DMS53 treated with DMSO at 0.1 percent for 48 hours (cell line): ENCODE data around the gene GPATCH8.
"Not testable (repeated sequence)": the region's sequence is repeated elsewhere in the genome, so short reads cannot be mapped to it uniquely, and the experiment has no call there.

Experiments used
- DNase-seq: peaks from one replicate; lab custom pipeline; 2025; ENCODE audit not compliant: unreplicated experiment; lab: John Stamatoyannopoulos, UW

GPATCH8 gene

DNA sequence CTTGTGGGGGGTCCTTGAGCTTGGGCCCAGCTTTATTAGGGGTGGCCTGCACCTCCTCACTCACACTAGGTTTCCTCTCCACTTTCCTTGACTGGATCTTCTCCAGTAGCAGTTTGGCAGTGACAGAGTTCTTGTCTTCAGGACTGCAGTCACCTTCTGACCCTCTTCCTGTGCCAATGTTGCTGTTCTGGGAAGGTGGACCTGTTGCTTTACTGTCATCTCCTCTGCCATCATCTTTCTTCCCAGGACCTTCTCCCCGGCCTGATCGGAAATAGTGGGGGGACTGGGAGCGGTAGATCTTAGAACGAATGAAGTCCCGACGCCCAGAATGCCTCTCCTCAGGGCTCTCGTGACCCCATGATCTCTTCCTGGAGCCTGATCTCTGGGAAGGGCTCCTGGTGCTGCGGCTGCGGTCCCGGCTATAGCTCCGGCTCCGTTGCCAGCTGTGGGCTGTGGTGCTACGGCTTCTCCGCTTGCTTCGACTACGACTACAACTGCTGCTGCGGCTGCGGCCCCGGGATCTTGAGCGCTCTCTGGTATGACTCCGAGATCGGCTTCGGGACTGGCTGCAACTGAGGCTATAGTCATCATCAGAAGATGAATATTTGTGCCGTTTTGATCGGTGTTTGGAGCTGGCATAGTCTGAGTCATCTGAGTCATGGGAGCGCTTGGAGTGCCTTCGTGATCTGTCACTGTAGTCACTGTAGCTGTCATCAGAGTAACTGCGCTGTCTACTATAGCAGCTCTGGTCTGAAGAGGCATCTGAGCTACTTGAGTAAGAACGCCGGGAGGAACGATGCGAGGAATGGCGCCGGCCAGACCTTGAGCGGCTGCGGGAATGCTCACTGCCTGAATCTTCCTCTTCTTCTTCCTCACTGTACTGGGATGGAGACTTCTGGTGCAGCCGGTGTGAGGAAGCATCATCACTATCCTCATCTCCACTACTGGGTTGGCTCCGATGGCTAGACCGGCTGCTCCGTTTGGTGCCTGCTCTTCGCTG lies 104.2 kb downstream of the GPATCH8 start:
- no peak for DNase-seq

GRCh38 chr17:44397479-44398440 lies 105.4 kb downstream of the GPATCH8 start:
- DNase-seq: no peak

DNA sequence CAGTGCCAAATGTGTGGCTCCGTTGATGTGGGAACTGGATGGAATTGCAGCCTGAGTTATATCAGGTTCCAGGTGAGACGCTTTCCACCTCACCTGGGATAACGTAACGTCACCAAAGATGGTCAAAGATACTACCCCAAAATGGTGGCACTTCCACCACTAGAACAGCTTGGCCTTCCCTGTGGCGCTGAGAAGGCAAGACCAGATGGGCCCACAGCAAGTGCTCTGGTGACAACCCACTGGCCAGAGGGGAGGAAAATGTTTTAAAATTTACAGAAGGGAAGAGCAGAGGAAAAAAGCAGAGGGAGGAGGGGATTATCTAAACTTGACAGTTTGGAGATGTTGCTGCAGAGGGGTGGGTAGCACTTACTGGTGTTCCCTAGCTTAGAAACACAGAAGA lies 106.3 kb downstream of the GPATCH8 start:
- no peak for DNase-seq

DNA sequence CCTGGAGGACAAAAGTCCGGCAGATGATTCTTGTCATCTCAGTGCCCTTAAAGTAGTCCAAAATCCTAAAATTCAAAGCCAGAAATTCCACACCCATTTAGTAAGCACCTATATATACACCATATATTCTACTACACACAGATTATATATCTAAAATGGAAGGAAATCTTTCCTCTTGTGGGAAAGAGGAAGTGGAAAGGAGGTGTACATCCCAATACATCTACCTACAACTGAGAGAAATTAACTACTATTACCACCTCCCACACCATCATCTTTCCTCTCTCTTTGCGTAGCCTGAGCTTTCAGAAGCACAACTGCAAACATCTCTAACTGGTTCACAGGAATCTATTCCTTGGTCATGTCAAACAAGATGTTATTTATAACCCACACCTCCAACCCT lies 108.4 kb downstream of the GPATCH8 start:
- no peak for DNase-seq

- not testable (repeated sequence) for DNase-seq
Observed at GRCh38 chr17:44394112-44394511, 109.1 kb downstream of the GPATCH8 start.

DNA sequence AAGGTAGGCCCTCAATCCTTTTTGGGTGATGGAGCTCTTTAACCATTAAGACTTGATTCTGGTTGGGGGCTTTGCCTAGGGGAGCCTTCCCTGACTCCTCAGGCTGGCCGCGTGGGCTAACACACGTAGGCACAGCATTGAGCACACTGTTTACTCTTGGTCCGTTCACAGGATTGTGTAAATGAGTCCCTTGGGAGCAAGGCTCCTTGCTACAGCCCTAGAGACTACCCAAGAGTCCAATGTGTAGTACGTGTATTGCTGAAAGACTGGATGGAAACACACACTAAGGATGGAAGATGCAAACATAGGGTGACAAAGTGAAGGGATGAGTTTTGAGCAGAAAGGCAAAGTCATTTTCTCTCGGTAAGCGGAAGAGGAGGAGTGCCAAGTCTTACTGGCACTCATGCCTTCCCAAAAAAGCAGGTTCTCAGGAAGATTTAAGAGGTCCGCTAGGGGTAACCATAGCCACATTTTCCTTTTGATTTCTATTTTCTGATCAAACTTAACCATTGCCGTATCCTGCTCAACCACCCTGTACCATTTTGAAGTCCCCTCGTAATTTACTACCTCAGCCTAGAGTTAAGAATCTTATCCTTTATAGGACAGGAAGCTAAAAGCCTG lies 112.8 kb downstream of the GPATCH8 start:
- no peak for DNase-seq

- DNase-seq: no peak
Observed at GRCh38 chr17:44389723-44390202, 113.4 kb downstream of the GPATCH8 start.

- DNase-seq: no peak
Observed at GRCh38 chr17:44389281-44389680, 113.9 kb downstream of the GPATCH8 start, which contains the start of gene ITGA2B. Gene ITGA2B, minus strand, starts transcription at chr17:44389649. Its CDS starts 176 bp downstream, at chr17:44389473.

GRCh38 chr17:44387804-44388203 lies 115.4 kb downstream of the GPATCH8 start:
- DNase-seq: no peak

GRCh38 chr17:44386182-44386525 lies 117.1 kb downstream of the GPATCH8 start:
- DNase-seq: no peak

GRCh38 chr17:44385287-44386181 lies 117.7 kb downstream of the GPATCH8 start:
- peak; percentile 35 for DNase-seq

DNA sequence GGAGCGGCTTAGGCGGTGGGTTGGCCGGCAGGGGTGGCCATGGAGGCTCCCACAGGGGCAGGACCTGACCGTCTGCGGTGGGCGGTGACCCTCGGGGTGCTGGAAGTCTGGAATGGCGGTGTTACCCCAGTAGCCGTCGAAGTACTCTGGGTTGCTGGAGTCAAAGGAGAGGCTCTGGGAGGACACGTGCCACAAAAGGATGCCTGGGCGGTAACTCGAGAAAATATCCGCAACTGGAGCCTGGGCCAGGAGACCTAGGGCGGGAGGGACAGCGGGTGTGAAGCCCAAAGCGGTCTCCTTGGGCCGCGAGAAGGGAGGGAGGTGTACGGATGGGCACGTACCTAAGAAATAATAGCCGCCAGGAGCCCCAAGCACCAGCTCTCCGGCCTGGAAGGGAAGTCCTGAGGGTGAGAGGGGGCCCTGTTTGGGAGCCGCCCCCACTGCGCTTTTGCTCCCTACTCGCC lies 118.4 kb downstream of the GPATCH8 start:
- no peak for DNase-seq

DNA sequence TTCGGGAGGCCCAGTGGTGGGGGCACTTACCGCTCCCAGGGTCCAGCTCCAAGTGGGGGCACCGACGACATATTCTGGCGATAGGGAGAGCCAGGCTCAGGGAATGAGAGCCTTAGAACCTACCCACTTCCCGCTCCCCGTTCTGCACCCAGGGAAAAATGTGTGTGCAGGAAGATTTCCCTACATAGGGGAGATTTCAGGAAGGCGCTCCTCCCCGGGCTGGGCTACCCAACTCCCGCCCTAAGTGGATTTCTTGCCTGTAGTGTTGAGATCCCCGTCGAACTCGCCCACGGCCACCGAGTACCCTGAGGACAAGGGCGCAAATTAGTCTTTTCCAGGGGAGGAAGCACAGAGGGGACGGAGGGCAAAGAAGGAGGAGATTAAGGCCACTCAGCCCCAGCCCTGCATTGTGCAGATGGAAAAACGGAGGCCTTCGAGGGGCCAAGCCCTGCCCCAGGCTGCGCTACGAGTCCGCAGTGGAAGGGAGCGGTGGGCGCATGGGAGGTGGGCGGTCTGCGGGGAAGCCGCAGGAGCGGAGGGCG lies 118.9 kb downstream of the GPATCH8 start:
- no peak for DNase-seq

DNA sequence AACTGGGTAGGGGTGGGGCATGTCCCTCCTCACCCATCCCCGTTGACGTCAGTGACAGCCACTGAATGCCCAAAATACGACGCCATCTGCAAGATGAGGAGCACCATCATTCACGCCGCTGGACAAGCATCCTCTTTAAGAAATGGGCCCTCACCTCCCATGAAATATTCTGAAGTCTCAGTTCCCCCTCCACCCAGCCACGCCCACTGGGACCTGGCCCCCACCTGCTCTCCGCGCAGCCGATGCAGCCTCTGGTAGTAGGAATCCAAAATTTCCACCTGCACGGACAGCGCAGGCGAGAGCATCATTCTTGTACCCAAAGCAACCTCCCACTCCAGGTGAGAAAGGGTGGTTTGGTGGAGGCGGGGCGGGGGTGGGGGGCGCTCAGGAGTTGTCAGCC lies 119.3 kb downstream of the GPATCH8 start:
- DNase-seq: no peak

GRCh38 chr17:44383363-44383762 lies 119.8 kb downstream of the GPATCH8 start:
- DNase-seq: no peak

DNA sequence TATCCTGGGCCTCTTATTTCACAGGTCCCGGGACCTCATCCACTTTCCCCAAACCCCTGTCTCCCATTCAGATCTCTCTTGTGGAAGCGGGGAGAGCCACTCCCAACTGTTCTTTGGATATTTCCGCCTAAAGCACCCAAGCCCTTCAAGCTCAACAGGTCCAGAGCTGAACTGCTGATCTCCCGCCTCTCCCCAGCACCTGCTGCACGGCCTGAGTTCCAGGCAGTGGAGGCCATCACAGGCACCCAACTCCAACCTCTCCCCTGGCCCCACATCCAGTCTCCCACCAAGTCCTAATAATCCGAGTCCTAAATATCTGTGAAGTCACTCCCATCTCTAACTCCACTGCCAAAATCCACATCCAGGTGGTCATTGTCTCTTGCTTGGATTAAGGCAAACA lies 120.3 kb downstream of the GPATCH8 start:
- no peak for DNase-seq

DNA sequence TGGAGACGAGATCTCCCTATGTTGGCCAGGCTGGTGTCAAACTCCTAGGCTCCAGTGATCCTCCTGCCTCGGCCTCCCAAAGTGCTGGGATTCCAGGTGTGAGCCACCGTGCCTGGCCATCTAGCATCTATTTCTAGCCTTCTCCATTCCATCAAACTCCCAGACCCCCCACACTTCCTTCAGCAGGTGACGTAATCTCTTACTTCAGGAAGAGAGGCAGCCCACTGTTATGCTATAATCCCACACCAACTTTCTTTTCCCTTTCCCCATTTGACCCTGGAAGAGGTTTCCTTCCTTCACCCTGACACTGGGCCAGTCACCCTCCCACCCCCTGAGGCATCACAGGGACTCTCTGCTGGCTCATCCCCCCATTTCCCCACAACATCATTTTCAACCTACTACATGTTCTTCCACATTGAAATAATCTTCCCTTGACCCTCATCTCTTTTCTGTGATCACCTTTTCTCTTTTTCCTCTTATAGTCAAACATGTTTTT lies 121.3 kb downstream of the GPATCH8 start:
- no peak for DNase-seq

- no peak for DNase-seq
Observed at GRCh38 chr17:44380767-44381166, 122.4 kb downstream of the GPATCH8 start.

GRCh38 chr17:44379887-44380286 lies 123.3 kb downstream of the GPATCH8 start:
- no peak for DNase-seq
